CD4-positive, alpha-beta T cell treated with Interleukin-6 for 4 hours (primary cell): ENCODE results near the gene PIK3C2G.
"Not testable (repeated sequence)": the region's sequence is repeated elsewhere in the genome, so short reads cannot be mapped to it uniquely, and the experiment has no call there.

Experiments used
- DNase-seq: peaks from one replicate; pipeline ENCODE4 v3.0.0-alpha.2; 2020; ENCODE audit warnings: mixed read lengths

Gene PIK3C2G

GRCh38 chr12:18651525-18651924 is 390.2 kb downstream of the PIK3C2G start:
- DNase-seq = no peak

- no peak for DNase-seq
These were observed 391.3 kb downstream of the PIK3C2G start for GRCh38 chr12:18652596-18652995.

GRCh38 chr12:18653465-18653864 is 392.1 kb downstream of the PIK3C2G start:
- DNase-seq = no peak

- no peak for DNase-seq
These were observed 394.0 kb downstream of the PIK3C2G start for GRCh38 chr12:18655351-18655750.

- no peak for DNase-seq
These were observed 396.9 kb downstream of the PIK3C2G start for GRCh38 chr12:18658179-18658578.

- no peak for DNase-seq
These were observed 397.5 kb downstream of the PIK3C2G start for GRCh38 chr12:18658829-18659228.

GRCh38 chr12:18676141-18676540 is 414.8 kb downstream of the PIK3C2G start:
- DNase-seq = no peak

GRCh38 chr12:18676996-18677588 is 415.8 kb downstream of the PIK3C2G start:
- no peak for DNase-seq

GRCh38 chr12:18681818-18682217 is 420.5 kb downstream of the PIK3C2G start:
- DNase-seq = no peak

GRCh38 chr12:18683327-18684013 is 422.2 kb downstream of the PIK3C2G start:
- no peak for DNase-seq

- no peak for DNase-seq
These were observed 423.1 kb downstream of the PIK3C2G start for GRCh38 chr12:18684430-18684829.

GRCh38 chr12:18689771-18690170 is 428.5 kb downstream of the PIK3C2G start:
- DNase-seq = no peak

- no peak for DNase-seq
These were observed 429.3 kb downstream of the PIK3C2G start for GRCh38 chr12:18690653-18691052.

GRCh38 chr12:18693986-18694385 is 432.7 kb downstream of the PIK3C2G start:
- DNase-seq = not testable (repeated sequence)

GRCh38 chr12:18696971-18697602 is 435.8 kb downstream of the PIK3C2G start:
- no peak for DNase-seq
